Astrocyte of the cerebellum (primary cell): ENCODE data around the gene TMCO5A.

ENCODE experiments used
- DNase-seq: peaks from one replicate; pipeline ENCODE4 v3.0.0-alpha.2; 2011; ENCODE audit warnings: low read depth
- H3K4me3 ChIP-seq: 2 replicates; pipeline ENCODE4 v1.5.1; 2011; ENCODE audit warnings: mild to moderate bottlenecking, low read depth, low read length, moderate library complexity
- CTCF ChIP-seq: IDR thresholded peaks from 2 replicates; pipeline ENCODE4 v1.5.1; 2012; ENCODE audit warnings: low read length, low read depth, moderate library complexity, mild to moderate bottlenecking; ENCODE audit errors: missing control alignments
- in situ Hi-C: cut with HindIII; loops from 2 replicates; pipeline ENCODE4 v1.10.0; 2017; ENCODE audit warnings: low sequenced_read_pairs

Gene TMCO5A

GRCh38 chr15:37926136-37926535 lies 8.3 kb upstream of the TMCO5A start:
- no peak overlapping the region for H3K4me3 ChIP-seq
- DNase-seq = no peak
- in situ Hi-C loops = no loop called here
- no peak for TF ChIP-seq CTCF

GRCh38 chr15:37929238-37929637 lies 5.2 kb upstream of the TMCO5A start:
- DNase-seq = no peak
- TF ChIP-seq CTCF = no peak
- H3K4me3 ChIP-seq = no peak overlapping the region
- in situ Hi-C loops = no loop called here

GRCh38 chr15:37931321-37931720 lies 3.1 kb upstream of the TMCO5A start:
- TF ChIP-seq CTCF = no peak
- no peak overlapping the region for H3K4me3 ChIP-seq
- in situ Hi-C loops = no loop called here
- no peak for DNase-seq

GRCh38 chr15:37931868-37932267 lies 2.6 kb upstream of the TMCO5A start:
- TF ChIP-seq CTCF = no peak
- DNase-seq = no peak
- in situ Hi-C loops = no loop called here
- H3K4me3 ChIP-seq = no peak overlapping the region

GRCh38 chr15:37932549-37932948 lies 1.9 kb upstream of the TMCO5A start:
- no peak for TF ChIP-seq CTCF
- in situ Hi-C loops = no loop called here
- DNase-seq = no peak
- no peak overlapping the region for H3K4me3 ChIP-seq

GRCh38 chr15:37933666-37934065 lies 774 bp upstream of the TMCO5A start:
- H3K4me3 ChIP-seq = no peak overlapping the region
- in situ Hi-C loops = no loop called here
- no peak for TF ChIP-seq CTCF
- no peak for DNase-seq

- no peak for DNase-seq
- in situ Hi-C loops = no loop called here
- TF ChIP-seq CTCF = no peak
- H3K4me3 ChIP-seq = no peak overlapping the region
These were observed 6.4 kb downstream of the TMCO5A start for GRCh38 chr15:37940876-37941275.
